Measurements from ENCODE around the gene ZNF837. TPM values are rescaled to one million over a fixed set of nuclear protein-coding genes. Genes with fewer than 3 reads are reported as not detected.

Gene ZNF837
- total and polyA plus RNA-seq, 2 of the 13 experiments (the other 11 are each of a cell fraction or from before 2014, with no cell fraction given): 0.29 to 1.3 TPM

DNA sequence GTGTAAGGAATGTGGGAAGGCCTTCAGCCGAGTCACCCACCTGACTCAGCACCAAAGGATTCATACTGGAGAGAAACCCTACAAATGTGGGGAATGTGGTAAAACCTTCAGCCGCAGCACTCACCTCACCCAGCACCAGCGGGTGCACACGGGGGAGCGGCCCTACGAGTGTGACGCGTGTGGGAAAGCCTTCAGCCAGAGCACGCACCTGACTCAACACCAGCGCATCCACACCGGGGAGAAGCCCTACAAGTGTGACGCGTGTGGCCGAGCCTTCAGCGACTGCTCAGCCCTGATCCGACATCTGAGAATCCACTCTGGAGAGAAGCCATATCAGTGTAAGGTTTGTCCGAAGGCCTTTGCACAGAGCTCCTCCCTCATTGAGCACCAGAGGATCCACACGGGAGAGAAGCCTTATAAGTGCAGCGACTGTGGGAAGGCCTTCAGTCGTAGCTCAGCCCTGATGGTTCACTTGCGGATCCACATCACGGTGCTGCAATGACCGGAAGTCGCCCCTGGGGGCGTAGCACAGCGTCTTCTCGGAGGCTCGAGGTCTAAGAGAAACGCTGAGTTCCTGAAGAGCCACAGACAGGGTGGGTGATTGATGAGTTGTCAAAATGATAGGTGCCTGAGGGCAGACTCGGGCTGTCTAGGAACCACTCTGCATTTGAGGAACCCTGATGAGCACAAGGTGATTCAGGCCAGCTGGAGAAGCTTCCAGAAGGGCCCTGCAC lies 41.8 kb downstream of the ZNF837 start (continued):
- TF ChIP-seq ZNF318 (CRISPR knock-in tag; IDR thresholded peaks at IDR 0.05) (no peak), ZNF512B (CRISPR knock-in tag; IDR thresholded peaks at IDR 0.05; ENCODE audit: borderline replicate concordance) (no peak), GATAD1 (CRISPR knock-in tag; IDR thresholded peaks at IDR 0.05) (no peak), NFIB (CRISPR knock-in tag; IDR thresholded peaks at IDR 0.05; ENCODE audit: borderline replicate concordance) (no peak), HDAC1 (CRISPR knock-in tag; IDR thresholded peaks at IDR 0.05) (no peak)
- TF ChIP-seq, protein P1, sequence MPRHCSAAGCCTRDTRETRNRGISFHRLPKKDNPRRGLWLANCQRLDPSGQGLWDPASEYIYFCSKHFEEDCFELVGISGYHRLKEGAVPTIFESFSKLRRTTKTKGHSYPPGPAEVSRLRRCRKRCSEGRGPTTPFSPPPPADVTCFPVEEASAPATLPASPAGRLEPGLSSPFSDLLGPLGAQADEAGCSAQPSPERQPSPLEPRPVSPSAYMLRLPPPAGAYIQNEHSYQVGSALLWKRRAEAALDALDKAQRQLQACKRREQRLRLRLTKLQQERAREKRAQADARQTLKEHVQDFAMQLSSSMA (CRISPR knock-in tag; IDR thresholded peaks at IDR 0.05): no peak
